ENCODE results near the gene GOLIM4. TPM values are rescaled to one million over a fixed set of nuclear protein-coding genes. Genes with fewer than 3 reads are reported as not detected.

Gene GOLIM4
- polyA plus RNA-seq, 1 of the 3 experiments (the other 2 are of a cell fraction) = 42.3 TPM

DNA sequence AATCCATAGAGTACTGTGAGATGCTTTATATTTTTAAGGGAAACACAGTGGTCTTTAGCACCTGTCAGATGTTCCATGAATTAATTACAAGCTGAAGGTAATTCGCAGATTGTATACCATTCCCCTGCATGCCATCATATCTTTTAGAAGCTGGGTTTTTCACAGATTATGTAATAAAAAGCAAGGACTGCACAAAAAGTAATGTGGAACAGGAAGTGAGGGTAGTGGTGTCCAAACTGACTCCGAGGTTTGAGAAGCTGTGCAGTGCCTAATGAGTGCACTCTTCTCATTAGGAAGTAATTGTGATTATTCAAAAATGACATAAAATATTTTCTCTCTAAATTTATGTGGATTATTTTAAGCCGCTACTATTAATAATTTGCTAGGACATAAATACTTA lies 123.2 kb downstream of the GOLIM4 start:
- no peaks in the 10 kb centered on the region for H4K20me1 ChIP-seq (ENCODE audit: insufficient read depth)
- POLR2A ChIA-PET = no interaction called here
- H3K27me3 ChIP-seq (ENCODE audit: insufficient read depth) = no peaks in the 10 kb centered on the region
- H3K36me3 ChIP-seq (replicated peaks in 1 of 2; ENCODE audit: control insufficient read depth in 1 of 2, insufficient read depth in 2 of 2, low read length in 1 of 2) = no peaks in the 10 kb centered on the region
- H3K4me2 ChIP-seq = no peak overlapping the region
- no peaks in the 10 kb centered on the region for H3F3A ChIP-seq (replicated peaks; ENCODE audit: insufficient read depth)
- WGBS (ENCODE audit: low lambda C conversion rate) = 77% methylated on average over 3 of the region's 3 CpGs
- DNase-seq = no peak
- no peak overlapping the region for H2AFZ ChIP-seq (ENCODE audit: low read depth)
- H3K9me3 ChIP-seq = no peaks in the 10 kb centered on the region
- no peaks in the 10 kb centered on the region for H3K9me2 ChIP-seq
- H3K27ac ChIP-seq (ENCODE audit: low read depth in 2 of 2, low read length in 1 of 2) = no peak overlapping the region
- no peaks in the 10 kb centered on the region; a peak in 1 of 4 replicates for H3K4me1 ChIP-seq (ENCODE audit: control insufficient read depth in 1 of 2, insufficient read depth in 2 of 2, low read depth in 1 of 2, low read length in 1 of 2)
- CTCF ChIA-PET = interaction anchor here (0.9 kb wide), 1 partner anchor 33 kb away, joined by 3 read pairs; no protein-coding TSS in a partner anchor
- H3K9ac ChIP-seq = no peak overlapping the region
- TF ChIP-seq RFX5 (IDR thresholded peaks at IDR 0.05; ENCODE audit: low read length) (no peak), IRF3 (IDR thresholded peaks at IDR 0.05; ENCODE audit: low read depth, low read length) (no peak), NRF1 (IDR thresholded peaks at IDR 0.05; ENCODE audit: low read depth, low read length) (no peak), ZBTB33 (IDR thresholded peaks at IDR 0.05; ENCODE audit: borderline replicate concordance, low read depth) (no peak), GATA2 (CRISPR knock-in tag; IDR thresholded peaks at IDR 0.05) (no peak), USF1 (IDR thresholded peaks at IDR 0.05; ENCODE audit: borderline replicate concordance, low read depth) (no peak), FOSL2 (IDR thresholded peaks at IDR 0.05; ENCODE audit: borderline replicate concordance, low read depth) (no peak), SMC3 (IDR thresholded peaks at IDR 0.05; ENCODE audit: low read depth, low read length) (no peak), TEAD4 (IDR thresholded peaks at IDR 0.05; ENCODE audit: borderline replicate concordance, insufficient read depth) (no peak), USF2 (IDR thresholded peaks at IDR 0.05; ENCODE audit: borderline replicate concordance, low read depth, low read length) (no peak), MXI1 (IDR thresholded peaks at IDR 0.05; ENCODE audit: low read depth, low read length) (no peak)
- TF ChIP-seq, protein P1, sequence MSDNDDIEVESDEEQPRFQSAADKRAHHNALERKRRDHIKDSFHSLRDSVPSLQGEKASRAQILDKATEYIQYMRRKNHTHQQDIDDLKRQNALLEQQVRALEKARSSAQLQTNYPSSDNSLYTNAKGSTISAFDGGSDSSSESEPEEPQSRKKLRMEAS (IDR thresholded peaks at IDR 0.05; ENCODE audit: low read depth) = no peak
- TF ChIP-seq, protein P2, sequence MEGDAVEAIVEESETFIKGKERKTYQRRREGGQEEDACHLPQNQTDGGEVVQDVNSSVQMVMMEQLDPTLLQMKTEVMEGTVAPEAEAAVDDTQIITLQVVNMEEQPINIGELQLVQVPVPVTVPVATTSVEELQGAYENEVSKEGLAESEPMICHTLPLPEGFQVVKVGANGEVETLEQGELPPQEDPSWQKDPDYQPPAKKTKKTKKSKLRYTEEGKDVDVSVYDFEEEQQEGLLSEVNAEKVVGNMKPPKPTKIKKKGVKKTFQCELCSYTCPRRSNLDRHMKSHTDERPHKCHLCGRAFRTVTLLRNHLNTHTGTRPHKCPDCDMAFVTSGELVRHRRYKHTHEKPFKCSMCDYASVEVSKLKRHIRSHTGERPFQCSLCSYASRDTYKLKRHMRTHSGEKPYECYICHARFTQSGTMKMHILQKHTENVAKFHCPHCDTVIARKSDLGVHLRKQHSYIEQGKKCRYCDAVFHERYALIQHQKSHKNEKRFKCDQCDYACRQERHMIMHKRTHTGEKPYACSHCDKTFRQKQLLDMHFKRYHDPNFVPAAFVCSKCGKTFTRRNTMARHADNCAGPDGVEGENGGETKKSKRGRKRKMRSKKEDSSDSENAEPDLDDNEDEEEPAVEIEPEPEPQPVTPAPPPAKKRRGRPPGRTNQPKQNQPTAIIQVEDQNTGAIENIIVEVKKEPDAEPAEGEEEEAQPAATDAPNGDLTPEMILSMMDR (IDR thresholded peaks at IDR 0.05) = no peak
- TF ChIP-seq, protein P3, sequence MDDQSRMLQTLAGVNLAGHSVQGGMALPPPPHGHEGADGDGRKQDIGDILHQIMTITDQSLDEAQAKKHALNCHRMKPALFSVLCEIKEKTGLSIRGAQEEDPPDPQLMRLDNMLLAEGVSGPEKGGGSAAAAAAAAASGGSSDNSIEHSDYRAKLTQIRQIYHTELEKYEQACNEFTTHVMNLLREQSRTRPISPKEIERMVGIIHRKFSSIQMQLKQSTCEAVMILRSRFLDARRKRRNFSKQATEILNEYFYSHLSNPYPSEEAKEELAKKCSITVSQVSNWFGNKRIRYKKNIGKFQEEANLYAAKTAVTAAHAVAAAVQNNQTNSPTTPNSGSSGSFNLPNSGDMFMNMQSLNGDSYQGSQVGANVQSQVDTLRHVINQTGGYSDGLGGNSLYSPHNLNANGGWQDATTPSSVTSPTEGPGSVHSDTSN (IDR thresholded peaks at IDR 0.05) = no peak
- H3K79me2 ChIP-seq (ENCODE audit: insufficient read depth) = no peaks in the 10 kb centered on the region
- H3K4me3 ChIP-seq (ENCODE audit: low read depth in 2 of 2, low read length in 1 of 2) = no peak overlapping the region
